Prostate gland (tissue), 2 donors: Measurements from ENCODE around the gene ANTXRL. TPM values are rescaled to one million over a fixed set of nuclear protein-coding genes. Genes with fewer than 3 reads are reported as not detected.
"Not testable (repeated sequence)": the region's sequence is repeated elsewhere in the genome, so short reads cannot be mapped to it uniquely, and the experiment has no call there.

Experiments used
- DNase-seq: peaks from one replicate; pipeline ENCODE4 v3.0.0-alpha.2; 2019; ENCODE audit warnings: low spot score
- H3K27ac ChIP-seq, 2 donors: fragments of 200-600 bp; sonication (generic); 2 replicates each; pipeline ENCODE4 v1.5.1; 2017 to 2019
- H3K27me3 ChIP-seq: fragments of 200-600 bp; sonication (generic); replicated peaks from 2 replicates; pipeline ENCODE4 v1.5.1; 2019; ENCODE audit not compliant: insufficient read depth
- H3K36me3 ChIP-seq, 2 donors: fragments of 200-600 bp; sonication (generic); 1 replicate in 1 of 2; 2 replicates in 1 of 2; pipeline versions ENCODE4 v1.5.1 to v1.8.1; 2017 to 2019
- H3K4me1 ChIP-seq: fragments of 200-600 bp; sonication (generic); replicated peaks from 2 replicates; pipeline ENCODE4 v1.5.1; 2019
- H3K4me3 ChIP-seq, 2 donors: fragments of 200-600 bp; sonication (generic); 2 replicates each; pipeline ENCODE4 v1.5.1; 2017 to 2019
- H3K9me3 ChIP-seq: fragments of 200-600 bp; sonication (generic); 2 replicates; pipeline ENCODE4 v1.5.1; 2017
- CTCF ChIP-seq, 4 experiments: fragments of 200-600 bp in 2 of 4; fragments of 450-650 bp in 2 of 4; sonication (generic) in 2 of 4; IDR thresholded peaks; 1 replicate in 3 of 4; 2 replicates in 1 of 4; pipeline ENCODE4 v1.5.1; 2016 to 2019; ENCODE audit warnings: antibody characterized with exemption in 4 of 4, mild to moderate bottlenecking in 2 of 4, moderate library complexity in 2 of 4
- POLR2A ChIP-seq: fragments of 450-650 bp; IDR thresholded peaks from one replicate; pipeline ENCODE4 v1.6.1; 2016; ENCODE audit warnings: antibody characterized with exemption, mild to moderate bottlenecking
- POLR2AphosphoS5 ChIP-seq: sonication (generic); formaldehyde crosslinking; IDR thresholded peaks from one replicate; pipeline ENCODE4 v1.6.1; 2017; ENCODE audit warnings: antibody characterized with exemption
- WGBS: methylation state at CpG from one replicate; pipeline ENCODE4 v1.1.5; 2018; 5-methylcytosine and 5-hydroxymethylcytosine counted together
- intact Hi-C: fragments of 100-400 bp; cut with DNase I; formaldehyde crosslinking; loops from one replicate; pipeline ENCODE4 v1.14.2; 2022
- total RNA-seq, 2 donors: library from RNA; depleted of rRNA; stranded (reverse); fragments of >200 nt; gene quantifications; one replicate each; pipeline ENCODE4 v1.1.0, GENCODE V29; 2016

ANTXRL gene
- total RNA-seq, 2 donors from 2014 or later = 3.4 TPM; not detected in 1

- H3K4me1 ChIP-seq = no peaks in the 10 kb centered on the region
- no peaks in the 10 kb centered on the region for H3K9me3 ChIP-seq
- H3K27ac ChIP-seq = no peak overlapping the region
- no peak for TF ChIP-seq CTCF (IDR thresholded peaks at IDR 0.05)
- no peak for TF ChIP-seq POLR2A
- TF ChIP-seq POLR2AphosphoS5 = no peak
- H3K36me3 ChIP-seq = no peaks in the 10 kb centered on the region
- H3K4me3 ChIP-seq = no peak overlapping the region
- H3K27me3 ChIP-seq = no peaks in the 10 kb centered on the region
- intact Hi-C loops = no loop called here
- WGBS = 85% methylated on average over 8 of the region's 8 CpGs
- DNase-seq = no peak
Observed at GRCh38 chr10:46293228-46293627, 6.4 kb downstream of the ANTXRL start.

DNA sequence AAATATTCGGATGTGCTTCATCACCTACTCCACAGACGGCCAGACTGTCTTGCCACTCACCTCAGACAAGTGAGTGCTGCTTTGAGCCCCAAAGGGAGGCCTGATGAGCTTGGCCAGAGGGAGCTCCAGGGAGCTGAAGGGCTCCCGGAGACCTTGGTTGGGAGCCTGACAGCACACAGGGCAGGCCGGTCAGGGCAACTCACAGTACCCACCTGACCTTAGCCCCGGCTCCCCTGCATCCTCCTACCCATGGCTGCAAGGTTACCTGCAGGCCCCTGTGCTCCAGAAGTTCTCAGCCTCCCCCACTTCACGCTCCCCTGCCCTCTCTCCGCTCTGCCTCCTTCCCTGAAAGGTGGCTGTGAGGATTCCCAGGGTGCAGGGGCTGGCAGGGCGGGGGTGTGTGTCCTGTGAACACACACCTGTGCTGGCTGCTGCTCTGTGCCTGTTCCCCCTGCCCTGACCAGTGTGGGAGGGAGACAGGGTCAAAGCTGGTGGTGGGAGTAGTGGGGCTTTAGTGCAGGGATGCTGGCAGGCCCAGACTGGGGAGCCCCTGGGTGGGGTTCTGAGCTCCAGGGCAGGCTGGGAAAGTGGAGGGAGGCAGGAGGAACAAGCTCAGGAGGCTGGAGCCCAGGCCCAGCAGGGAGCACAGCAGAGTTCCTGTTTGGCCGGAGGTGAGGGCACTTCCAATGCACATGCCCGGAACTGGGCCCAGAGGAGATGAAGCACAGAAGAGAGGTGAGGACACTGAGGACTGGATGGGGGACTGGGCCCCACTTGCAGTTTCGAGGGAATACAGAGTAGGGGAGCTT lies 7.2 kb downstream of the ANTXRL start:
- WGBS = 91% methylated on average over 11 of the region's 11 CpGs
- Histone ChIP-seq H3K27ac (no peak overlapping the region), H3K4me1 (no peaks in the 10 kb centered on the region), H3K9me3 (no peaks in the 10 kb centered on the region), H3K4me3 (no peak overlapping the region), H3K27me3 (no peaks in the 10 kb centered on the region), H3K36me3 (no peaks in the 10 kb centered on the region)
- DNase-seq = no peak
- TF ChIP-seq POLR2AphosphoS5 = no peak
- no peak for TF ChIP-seq POLR2A
- no peak for TF ChIP-seq CTCF (IDR thresholded peaks at IDR 0.05)
- intact Hi-C loops = no loop called here

DNA sequence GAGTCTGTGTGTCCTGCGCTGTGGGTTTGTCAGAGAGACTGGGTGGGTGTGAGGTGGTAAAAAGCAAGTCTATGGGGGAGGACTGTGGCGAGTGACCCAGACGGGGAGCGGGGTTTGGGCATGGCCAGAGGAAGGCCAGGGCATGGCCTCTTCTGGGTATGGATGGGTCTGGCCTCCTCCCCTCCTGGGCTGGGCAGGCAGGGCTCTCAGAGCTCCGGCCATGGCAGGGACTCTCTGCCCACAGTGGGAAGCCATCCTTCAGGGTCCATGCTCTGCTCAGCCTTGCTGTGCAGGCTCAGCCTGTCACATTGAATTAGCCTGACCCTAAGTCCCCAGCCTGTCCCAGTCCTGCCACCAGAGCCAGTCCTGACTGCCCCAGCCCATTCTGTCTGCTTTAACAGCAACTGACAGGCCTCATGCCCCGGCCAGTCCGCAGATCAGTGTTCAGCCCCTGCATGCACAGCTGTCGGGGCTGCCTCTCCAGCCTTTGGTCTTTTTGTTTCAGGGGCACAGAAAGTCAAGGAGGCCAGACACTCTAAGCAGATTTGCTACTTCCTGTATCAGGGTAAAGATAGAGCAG lies 7.9 kb downstream of the ANTXRL start:
- 92% methylated on average over 8 of the region's 8 CpGs for WGBS
- intact Hi-C loops = no loop called here
- no peak for DNase-seq

DNA sequence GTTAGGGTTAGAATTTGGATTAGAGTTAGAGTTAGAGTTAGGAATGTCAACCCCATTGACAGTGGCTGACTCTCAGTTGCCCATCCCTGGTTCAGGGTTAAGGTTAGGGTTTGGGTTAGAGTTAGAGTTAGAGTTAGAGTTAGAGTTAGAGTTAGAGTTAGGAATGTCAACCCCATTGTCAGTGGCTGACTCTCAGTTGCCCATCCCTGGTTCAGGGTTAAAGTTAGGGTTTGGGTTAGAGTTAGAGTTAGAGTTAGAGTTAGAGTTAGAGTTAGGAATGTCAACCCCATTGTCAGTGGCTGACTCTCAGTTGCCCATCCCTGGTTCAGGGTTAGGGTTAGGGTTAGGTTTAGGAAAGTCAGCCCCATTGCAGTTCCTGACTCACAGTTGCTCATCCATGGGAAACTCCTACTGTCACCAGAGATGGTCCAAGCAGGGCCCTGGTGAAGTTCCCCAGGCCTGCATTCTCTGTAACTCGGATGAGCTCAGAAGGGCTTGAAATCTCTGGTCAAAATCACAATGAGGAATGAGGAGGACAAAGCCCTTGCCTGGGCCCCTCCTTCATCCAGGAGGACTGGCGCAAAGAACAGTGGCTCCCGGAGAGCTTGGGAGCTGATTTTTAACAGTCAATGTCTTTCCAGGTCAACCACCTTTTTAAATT lies 8.7 kb downstream of the ANTXRL start:
- H3K36me3 ChIP-seq, H3K27ac ChIP-seq, DNase-seq, H3K4me3 ChIP-seq, H3K9me3 ChIP-seq, intact Hi-C loops, H3K4me1 ChIP-seq, H3K27me3 ChIP-seq: not testable (repeated sequence)
- WGBS = 71% methylated on average over 3 of the region's 3 CpGs

More for the DNA sequence above, 7.9 kb downstream of the ANTXRL start:
- Histone ChIP-seq H3K9me3 (no peaks in the 10 kb centered on the region), H3K36me3 (no peaks in the 10 kb centered on the region), H3K4me1 (no peaks in the 10 kb centered on the region), H3K27me3 (no peaks in the 10 kb centered on the region), H3K27ac (no peak overlapping the region), H3K4me3 (no peak overlapping the region)
- TF ChIP-seq CTCF (IDR thresholded peaks at IDR 0.05) (no peak), POLR2AphosphoS5 (no peak), POLR2A (no peak)

GRCh38 chr10:46296086-46296485 lies 9.3 kb downstream of the ANTXRL start:
- H3K4me1 ChIP-seq, H3K27ac ChIP-seq, intact Hi-C loops, H3K36me3 ChIP-seq, H3K4me3 ChIP-seq, H3K9me3 ChIP-seq, H3K27me3 ChIP-seq, DNase-seq: not testable (repeated sequence)
- 78% methylated on average over 4 of the region's 4 CpGs for WGBS
